Mesothelial cell of epicardium (in vitro differentiated cells): ENCODE measurements around the gene RDX. TPM values are rescaled to one million over a fixed set of nuclear protein-coding genes. Genes with fewer than 3 reads are reported as not detected.

Source experiments
- DNase-seq, 2 experiments: peaks; one replicate each; pipeline ENCODE4 v3.0.0; 2021; ENCODE audit warnings: low spot score in 2 of 2; ENCODE audit not compliant: unreplicated experiment in 2 of 2
- H3K27ac Mint-ChIP-seq: 2 replicates; pipeline ENCODE4 v1.8.0; 2021; ENCODE audit warnings: mixed read lengths
- H3K27me3 Mint-ChIP-seq: 2 replicates; pipeline ENCODE4 v1.8.0; 2021; ENCODE audit warnings: low read depth, mixed read lengths
- H3K36me3 Mint-ChIP-seq: 2 replicates; pipeline ENCODE4 v1.8.0; 2021; ENCODE audit warnings: mixed read lengths
- H3K4me1 Mint-ChIP-seq: 2 replicates; pipeline ENCODE4 v1.8.0; 2021; ENCODE audit warnings: mixed read lengths
- H3K4me3 Mint-ChIP-seq: 2 replicates; pipeline ENCODE4 v1.8.0; 2021; ENCODE audit warnings: mild to moderate bottlenecking, moderate library complexity, mixed read lengths
- H3K9me3 Mint-ChIP-seq: 2 replicates; pipeline ENCODE4 v1.8.0; 2021; ENCODE audit warnings: mixed read lengths
- CTCF ChIP-seq: fragments of 200-600 bp; sonication (generic); IDR thresholded peaks from one replicate; pipeline ENCODE4 v1.5.0; 2021; ENCODE audit warnings: antibody characterized with exemption; ENCODE audit not compliant: unreplicated experiment
- total RNA-seq: library from RNA; stranded (reverse); gene quantifications from 3 replicates; pipeline ENCODE4 v1.2.1, GENCODE V29; 2021

The RDX gene
- total RNA-seq, 1 donor from 2014 or later = 117 TPM

- Mint-ChIP-seq H3K4me1 (peaks cover 17% of the 10 kb centered on the region), H3K27ac (no peak overlapping the region), H3K36me3 (no peaks in the 10 kb centered on the region), H3K4me3 (no peak overlapping the region), H3K9me3 (no peaks in the 10 kb centered on the region), H3K27me3 (no peaks in the 10 kb centered on the region)
- DNase-seq = no peak
- no peak for TF ChIP-seq CTCF
These were observed 119.3 kb downstream of the RDX start for GRCh38 chr11:110177086-110177456.

GRCh38 chr11:110176366-110177085 is 119.9 kb downstream of the RDX start:
- H3K27ac Mint-ChIP-seq = no peak overlapping the region
- no peaks in the 10 kb centered on the region for H3K9me3 Mint-ChIP-seq
- no peaks in the 10 kb centered on the region for H3K36me3 Mint-ChIP-seq
- no peak overlapping the region for H3K4me3 Mint-ChIP-seq
- TF ChIP-seq CTCF = no peak
- peaks cover 17% of the 10 kb centered on the region for H3K4me1 Mint-ChIP-seq
- no peak for DNase-seq
- H3K27me3 Mint-ChIP-seq = no peaks in the 10 kb centered on the region

GRCh38 chr11:110174645-110175310 is 121.6 kb downstream of the RDX start:
- Mint-ChIP-seq H3K4me3 (no peak overlapping the region), H3K27ac (no peak overlapping the region), H3K27me3 (no peaks in the 10 kb centered on the region), H3K4me1 (peaks cover 17% of the 10 kb centered on the region), H3K9me3 (no peaks in the 10 kb centered on the region), H3K36me3 (no peaks in the 10 kb centered on the region)
- DNase-seq = no peak
- no peak for TF ChIP-seq CTCF

GRCh38 chr11:110173811-110174644 is 122.4 kb downstream of the RDX start:
- Mint-ChIP-seq H3K9me3 (no peaks in the 10 kb centered on the region), H3K4me3 (peak overlapping the region; percentile 55), H3K4me1 (peaks cover 17% of the 10 kb centered on the region), H3K27me3 (no peaks in the 10 kb centered on the region), H3K27ac (no peak overlapping the region), H3K36me3 (peaks cover 3% of the 10 kb centered on the region)
- DNase-seq = peak; percentile 56 to 81
- peak; percentile 82 for TF ChIP-seq CTCF

- no peak overlapping the region for H3K27ac Mint-ChIP-seq
- no peak overlapping the region for H3K4me3 Mint-ChIP-seq
- no peaks in the 10 kb centered on the region for H3K27me3 Mint-ChIP-seq
- TF ChIP-seq CTCF = no peak
- peaks cover 3% of the 10 kb centered on the region for H3K36me3 Mint-ChIP-seq
- H3K4me1 Mint-ChIP-seq = peaks cover 17% of the 10 kb centered on the region
- DNase-seq = no peak
- H3K9me3 Mint-ChIP-seq = no peaks in the 10 kb centered on the region
These were observed 123.8 kb downstream of the RDX start for GRCh38 chr11:110172468-110173065.
